ENCODE measurements around the gene AKT1S1. TPM values are rescaled to one million over a fixed set of nuclear protein-coding genes. Genes with fewer than 3 reads are reported as not detected.
A peak's percentile ranks its signal among the peaks of the same experiment; 100 is the strongest.
"Not testable (repeated sequence)": the region's sequence is repeated elsewhere in the genome, so short reads cannot be mapped to it uniquely, and the experiment has no call there.

The AKT1S1 gene
- total RNA-seq, 6 experiments from 2014 or later = 98.5 to 128 (median 104) TPM

DNA sequence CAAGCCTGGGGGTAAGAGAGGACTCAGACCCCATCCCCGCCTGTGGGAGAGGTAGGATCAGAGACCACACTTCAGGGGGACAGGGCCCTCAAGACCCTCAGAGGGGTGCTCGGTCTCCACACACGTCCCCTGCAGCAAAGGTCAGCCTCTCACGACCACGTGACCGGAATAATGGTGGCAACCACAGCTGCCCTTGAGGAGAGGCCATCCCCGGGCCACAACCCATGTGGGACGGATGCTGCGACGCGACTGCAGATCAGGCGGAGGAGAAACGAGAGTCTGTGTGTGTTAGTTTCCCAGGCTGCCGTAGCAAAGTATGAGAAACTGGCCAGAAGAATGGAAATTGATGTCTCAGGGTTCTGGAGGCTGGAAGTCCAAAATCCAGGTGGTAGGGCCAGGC lies 50.1 kb downstream of the AKT1S1 start:
- no peak for DNase-seq
- Mint-ChIP-seq H3K9me3 (no peaks in the 10 kb centered on the region), H3K27me3 (ENCODE audit: insufficient read depth) (peaks cover 3% of the 10 kb centered on the region; the same call in 1 of the 2 replicates), H3K36me3 (ENCODE audit: low read depth) (peaks cover 5% of the 10 kb centered on the region; the same call in 1 of the 2 replicates), H3K4me1 (ENCODE audit: low read depth) (no peaks in the 10 kb centered on the region), H3K4me3 (no peak overlapping the region), H3K27ac (no peak overlapping the region)
- TF ChIP-seq, protein P1, sequence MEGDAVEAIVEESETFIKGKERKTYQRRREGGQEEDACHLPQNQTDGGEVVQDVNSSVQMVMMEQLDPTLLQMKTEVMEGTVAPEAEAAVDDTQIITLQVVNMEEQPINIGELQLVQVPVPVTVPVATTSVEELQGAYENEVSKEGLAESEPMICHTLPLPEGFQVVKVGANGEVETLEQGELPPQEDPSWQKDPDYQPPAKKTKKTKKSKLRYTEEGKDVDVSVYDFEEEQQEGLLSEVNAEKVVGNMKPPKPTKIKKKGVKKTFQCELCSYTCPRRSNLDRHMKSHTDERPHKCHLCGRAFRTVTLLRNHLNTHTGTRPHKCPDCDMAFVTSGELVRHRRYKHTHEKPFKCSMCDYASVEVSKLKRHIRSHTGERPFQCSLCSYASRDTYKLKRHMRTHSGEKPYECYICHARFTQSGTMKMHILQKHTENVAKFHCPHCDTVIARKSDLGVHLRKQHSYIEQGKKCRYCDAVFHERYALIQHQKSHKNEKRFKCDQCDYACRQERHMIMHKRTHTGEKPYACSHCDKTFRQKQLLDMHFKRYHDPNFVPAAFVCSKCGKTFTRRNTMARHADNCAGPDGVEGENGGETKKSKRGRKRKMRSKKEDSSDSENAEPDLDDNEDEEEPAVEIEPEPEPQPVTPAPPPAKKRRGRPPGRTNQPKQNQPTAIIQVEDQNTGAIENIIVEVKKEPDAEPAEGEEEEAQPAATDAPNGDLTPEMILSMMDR (IDR thresholded peaks at IDR 0.05) = no peak

DNA sequence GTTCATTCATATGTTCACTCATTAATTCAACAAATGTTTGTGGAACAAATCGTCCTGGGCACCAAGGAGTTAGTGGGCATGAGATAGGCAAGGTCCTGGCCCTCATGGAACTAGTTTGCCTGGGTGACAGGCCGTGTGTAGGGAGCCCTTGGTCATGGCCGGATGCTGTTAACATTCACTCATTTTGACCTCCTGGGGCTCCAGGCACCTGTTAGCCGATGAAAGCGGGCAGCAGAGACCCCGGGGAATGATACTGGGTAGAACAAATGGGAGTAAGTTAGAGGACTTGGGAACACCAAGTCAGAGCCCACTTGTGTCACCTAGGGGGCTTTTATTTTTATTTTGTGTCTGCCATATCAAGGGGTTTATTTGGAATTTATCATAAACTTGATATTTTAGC lies 52.5 kb downstream of the AKT1S1 start:
- Mint-ChIP-seq H3K27ac (no peak overlapping the region), H3K36me3 (ENCODE audit: low read depth) (peaks cover 5% of the 10 kb centered on the region; the same call in 1 of the 2 replicates), H3K9me3 (no peaks in the 10 kb centered on the region), H3K27me3 (ENCODE audit: insufficient read depth) (no peaks in the 10 kb centered on the region), H3K4me3 (no peak overlapping the region), H3K4me1 (ENCODE audit: low read depth) (peaks cover 7% of the 10 kb centered on the region)
- no peak for DNase-seq
- TF ChIP-seq, protein P1 (IDR thresholded peaks at IDR 0.05) = no peak

DNA sequence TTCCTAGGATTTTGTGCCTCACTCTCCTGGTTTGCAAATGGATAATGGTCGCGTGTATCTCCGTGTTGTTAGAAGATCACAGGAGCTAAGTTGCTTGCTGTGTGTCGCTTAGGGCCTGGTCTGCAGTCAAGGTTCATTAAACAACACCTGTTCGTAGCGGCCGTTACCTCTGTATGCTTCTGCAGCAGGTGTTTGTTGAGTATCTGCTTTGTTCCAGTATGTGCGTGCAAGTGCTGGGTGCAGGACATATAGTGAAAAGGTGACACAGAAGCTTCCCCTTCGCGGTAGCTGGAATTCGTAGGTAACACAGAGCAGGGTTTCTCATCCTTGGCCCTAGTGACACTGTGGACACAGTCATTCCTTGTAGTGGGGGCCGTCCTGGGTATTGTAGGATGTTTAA lies 53.7 kb downstream of the AKT1S1 start:
- Mint-ChIP-seq H3K9me3 (no peaks in the 10 kb centered on the region), H3K4me3 (no peak overlapping the region), H3K36me3 (ENCODE audit: low read depth) (peaks cover 5% of the 10 kb centered on the region; the same call in 1 of the 2 replicates), H3K27ac (no peak overlapping the region), H3K27me3 (ENCODE audit: insufficient read depth) (no peaks in the 10 kb centered on the region), H3K4me1 (ENCODE audit: low read depth) (peaks cover 15% of the 10 kb centered on the region)
- DNase-seq = no peak
- TF ChIP-seq, protein P1 (IDR thresholded peaks at IDR 0.05) = no peak

DNA sequence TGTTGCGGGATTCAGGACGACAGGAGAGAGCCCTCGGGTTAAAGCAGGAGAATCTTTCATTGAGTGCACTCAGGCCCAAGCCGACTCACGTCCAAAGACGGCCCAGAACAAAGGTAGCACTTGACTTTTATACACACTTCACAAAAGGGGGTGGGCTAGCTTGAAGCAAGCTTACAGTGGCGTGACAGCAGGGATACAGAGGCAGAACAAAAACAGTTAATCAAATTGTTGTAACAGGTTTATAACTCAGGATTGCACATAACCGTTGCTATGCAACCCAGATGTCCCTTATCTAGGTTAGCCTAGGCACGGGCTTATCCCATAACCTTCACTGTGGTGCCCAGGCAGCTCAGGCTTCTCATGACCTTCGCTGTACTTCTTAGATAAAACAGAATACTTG lies 57.0 kb downstream of the AKT1S1 start:
- no peaks in the 10 kb centered on the region for H3K9me3 Mint-ChIP-seq
- H3K4me1 Mint-ChIP-seq (ENCODE audit: low read depth) = peaks cover 15% of the 10 kb centered on the region
- H3K4me3 Mint-ChIP-seq = no peak overlapping the region
- peaks cover 3% of the 10 kb centered on the region; the same call in 1 of the 2 replicates for H3K27me3 Mint-ChIP-seq (ENCODE audit: insufficient read depth)
- no peak for DNase-seq
- H3K27ac Mint-ChIP-seq = no peak overlapping the region
- TF ChIP-seq, protein P1 (IDR thresholded peaks at IDR 0.05) = no peak
- no peaks in the 10 kb centered on the region for H3K36me3 Mint-ChIP-seq (ENCODE audit: low read depth)

DNA sequence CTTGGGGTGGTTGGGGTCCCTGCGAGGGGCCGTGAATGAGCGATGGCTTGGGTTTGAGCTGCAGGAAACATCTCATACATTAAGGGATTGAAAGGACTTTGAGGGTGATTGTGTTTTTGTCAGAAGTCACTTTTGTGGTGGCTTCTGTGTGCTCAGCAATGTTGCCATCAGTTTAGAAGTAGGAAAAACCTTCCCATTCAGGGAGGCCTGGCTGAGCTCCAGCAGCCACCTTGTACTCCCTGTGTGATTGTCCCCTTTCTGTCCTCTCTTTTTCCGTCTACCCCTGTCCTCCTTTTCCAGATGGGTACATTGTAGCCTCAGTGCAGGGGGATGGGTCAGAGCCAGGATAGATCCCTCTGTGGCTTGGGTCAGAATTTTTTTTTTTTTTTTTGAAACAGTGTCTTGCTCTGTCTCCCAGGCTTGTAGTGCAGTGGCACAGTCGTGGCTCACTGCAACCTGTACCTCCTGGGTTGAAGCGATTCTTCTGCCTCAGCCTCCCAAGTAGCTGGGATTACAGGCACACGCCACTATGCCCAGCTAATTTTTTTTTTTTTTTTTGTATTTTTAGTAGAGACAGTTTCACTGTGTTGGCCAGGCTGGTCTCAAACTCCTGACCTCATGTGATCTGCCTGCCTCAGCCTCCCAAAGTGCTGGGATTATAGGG lies 57.6 kb downstream of the AKT1S1 start:
- not testable (repeated sequence) for H3K27me3 Mint-ChIP-seq (ENCODE audit: insufficient read depth); DNase-seq; H3K36me3 Mint-ChIP-seq (ENCODE audit: low read depth); H3K9me3 Mint-ChIP-seq
- Mint-ChIP-seq H3K27ac (peak overlapping the region; percentile 100), H3K4me3 (peak overlapping the region; percentile 97), H3K4me1 (ENCODE audit: low read depth) (peaks cover 17% of the 10 kb centered on the region)

Small RNA genes lying within 50 kb of the gene (microRNA-seq; reads per million reads assigned to microRNA genes)
- 10.8 reads per million, percentile 12 among the genes with 10 or more reads in this experiment for gene MIR4749
- 3.9 reads per million for gene MIR4750
- gene MIR6800 = not detected

Other genes starting within 250 kb of the AKT1S1 start
- gene RRAS, start 237.2 kb downstream of the AKT1S1 start, total RNA-seq (2021; fragmentation: NEBNext Ultra II Directional; extraction: Animal tissue kit (Norgen Biotek cat#: 25700)) = 100 to 1,000 TPM; 130 to 162 (median 133) TPM
- 100 to 1,000 TPM; 112 to 134 (median 121) TPM for gene SCAF1, start 235.1 kb downstream of the AKT1S1 start, total RNA-seq (2021; fragmentation: NEBNext Ultra II Directional; extraction: Animal tissue kit (Norgen Biotek cat#: 25700))
- gene IRF3, start 211.5 kb downstream of the AKT1S1 start, total RNA-seq (2021; fragmentation: NEBNext Ultra II Directional; extraction: Animal tissue kit (Norgen Biotek cat#: 25700)) = 10 to 100 TPM; 55.5 to 72.8 (median 58.7) TPM
- gene BCL2L12, start 211.4 kb downstream of the AKT1S1 start, total RNA-seq (2021; fragmentation: NEBNext Ultra II Directional; extraction: Animal tissue kit (Norgen Biotek cat#: 25700)) = 10 to 100 TPM; 23.9 to 34.2 (median 33.4) TPM
- 100 to 1,000 TPM; 209 to 226 (median 217) TPM for gene PRMT1, start 200.1 kb downstream of the AKT1S1 start, total RNA-seq (2021; fragmentation: NEBNext Ultra II Directional; extraction: Animal tissue kit (Norgen Biotek cat#: 25700))
- gene ADM5, start 187.8 kb downstream of the AKT1S1 start, total RNA-seq (2021; fragmentation: NEBNext Ultra II Directional; extraction: Animal tissue kit (Norgen Biotek cat#: 25700)) = under 1 TPM; 0.74 to 0.99 (median 0.87) TPM
- gene CPT1C, start 186.2 kb downstream of the AKT1S1 start, total RNA-seq (2021; fragmentation: NEBNext Ultra II Directional; extraction: Animal tissue kit (Norgen Biotek cat#: 25700)) = 10 to 100 TPM; 32.7 to 42.6 (median 36.4) TPM
- gene TSKS, start 114.0 kb downstream of the AKT1S1 start, total RNA-seq (2021; fragmentation: NEBNext Ultra II Directional; extraction: Animal tissue kit (Norgen Biotek cat#: 25700)) = not detected
- 100 to 1,000 TPM; 145 to 177 (median 162) TPM for gene AP2A1, start 110.4 kb downstream of the AKT1S1 start, total RNA-seq (2021; fragmentation: NEBNext Ultra II Directional; extraction: Animal tissue kit (Norgen Biotek cat#: 25700))
- gene FUZ, start 64.1 kb downstream of the AKT1S1 start, total RNA-seq (2021; fragmentation: NEBNext Ultra II Directional; extraction: Animal tissue kit (Norgen Biotek cat#: 25700)) = 10 to 100 TPM in 5 of 6 experiments, 1 to 10 TPM in 1; 9.4 to 14.2 (median 11.7) TPM
- 10 to 100 TPM; 44.5 to 50.6 (median 47.8) TPM for gene MED25, start 59.1 kb downstream of the AKT1S1 start, total RNA-seq (2021; fragmentation: NEBNext Ultra II Directional; extraction: Animal tissue kit (Norgen Biotek cat#: 25700))
- gene PTOV1, start 26.2 kb downstream of the AKT1S1 start, total RNA-seq (2021; fragmentation: NEBNext Ultra II Directional; extraction: Animal tissue kit (Norgen Biotek cat#: 25700)) = 100 to 1,000 TPM; 157 to 176 (median 162) TPM
- 10 to 100 TPM; 39.7 to 48.7 (median 47.2) TPM for gene PNKP, start 9.8 kb downstream of the AKT1S1 start, total RNA-seq (2021; fragmentation: NEBNext Ultra II Directional; extraction: Animal tissue kit (Norgen Biotek cat#: 25700))
- gene TBC1D17, start 347 bp upstream of the AKT1S1 start, total RNA-seq (2021; fragmentation: NEBNext Ultra II Directional; extraction: Animal tissue kit (Norgen Biotek cat#: 25700)) = 10 to 100 TPM; 42.8 to 53.3 (median 46.8) TPM
- gene IL4I1, start 19.5 kb upstream of the AKT1S1 start, total RNA-seq (2021; fragmentation: NEBNext Ultra II Directional; extraction: Animal tissue kit (Norgen Biotek cat#: 25700)) = under 1 TPM in 5 of 6 experiments, not detected in 1; 0.24 to 0.48 (median 0.41) TPM
- gene ATF5, start 51.9 kb upstream of the AKT1S1 start, total RNA-seq (2021; fragmentation: NEBNext Ultra II Directional; extraction: Animal tissue kit (Norgen Biotek cat#: 25700)) = 10 to 100 TPM; 38.2 to 44.4 (median 41.2) TPM
- 10 to 100 TPM; 50.9 to 78.3 (median 68.3) TPM for gene NUP62, start 52.1 kb upstream of the AKT1S1 start, total RNA-seq (2021; fragmentation: NEBNext Ultra II Directional; extraction: Animal tissue kit (Norgen Biotek cat#: 25700))
- not detected for gene SIGLEC11, start 83.8 kb upstream of the AKT1S1 start, total RNA-seq (2021; fragmentation: NEBNext Ultra II Directional; extraction: Animal tissue kit (Norgen Biotek cat#: 25700))
- 10 to 100 TPM; 30.2 to 33.9 (median 32.7) TPM for gene VRK3, start 148.0 kb upstream of the AKT1S1 start, total RNA-seq (2021; fragmentation: NEBNext Ultra II Directional; extraction: Animal tissue kit (Norgen Biotek cat#: 25700))
- 1 to 10 TPM; 5.4 to 7.4 (median 6.6) TPM for gene ZNF473, start 148.7 kb upstream of the AKT1S1 start, total RNA-seq (2021; fragmentation: NEBNext Ultra II Directional; extraction: Animal tissue kit (Norgen Biotek cat#: 25700))